ENCODE data around the gene SLIT1. TPM values are rescaled to one million over a fixed set of nuclear protein-coding genes. Genes with fewer than 3 reads are reported as not detected.

Gene SLIT1
- polyA plus RNA-seq, 3 donors from 2014 or later: 0.07 to 0.36 TPM; not detected in 1

GRCh38 chr10:97119058-97119745 is 66.6 kb downstream of the SLIT1 start:
- H3K4me3 Mint-ChIP-seq: no peak overlapping the region
- H3K9me3 Mint-ChIP-seq: no peaks in the 10 kb centered on the region
- no peaks in the 10 kb centered on the region for H3K4me1 Mint-ChIP-seq
- H3K27ac Mint-ChIP-seq: no peak overlapping the region
- DNase-seq: no peak
- H3K36me3 Mint-ChIP-seq: peaks cover 0 to 4% (median 0%) of the 10 kb centered on the region in 3 donors
- H3K27me3 Mint-ChIP-seq (ENCODE audit: low read depth in 3 of 3): peaks cover 0 to 6% (median 2%) of the 10 kb centered on the region in 3 donors

DNA sequence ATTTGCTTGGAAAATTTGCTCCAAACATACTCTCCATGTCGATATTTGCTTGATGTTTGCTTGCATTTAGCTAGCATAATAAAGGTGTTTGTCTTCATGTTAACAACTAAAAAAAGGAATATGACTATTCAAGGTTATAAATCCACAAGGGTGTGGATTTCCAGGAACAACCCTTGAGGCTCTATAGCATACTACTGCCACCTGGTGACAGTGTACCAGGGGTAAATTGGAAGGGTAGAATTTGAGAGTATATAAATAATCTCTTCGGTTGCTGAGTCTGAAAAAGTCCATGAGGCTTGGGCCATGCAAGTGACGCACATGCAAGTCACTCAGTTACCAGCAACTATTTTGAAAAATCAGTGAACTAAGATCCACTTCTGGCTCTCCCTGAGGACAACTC is 68.4 kb downstream of the SLIT1 start:
- Mint-ChIP-seq H3K9me3 (no peaks in the 10 kb centered on the region), H3K27me3 (ENCODE audit: low read depth in 3 of 3) (peaks cover 0 to 6% (median 2%) of the 10 kb centered on the region in 3 donors), H3K27ac (no peak overlapping the region), H3K4me1 (no peaks in the 10 kb centered on the region), H3K4me3 (no peak overlapping the region), H3K36me3 (peaks cover 0 to 4% (median 0%) of the 10 kb centered on the region in 3 donors)
- DNase-seq: peak; percentile 13 to 22 (median 14)

GRCh38 chr10:97116462-97117162 is 69.1 kb downstream of the SLIT1 start:
- Mint-ChIP-seq H3K27me3 (ENCODE audit: low read depth in 3 of 3) (peaks cover 0 to 5% (median 4%) of the 10 kb centered on the region in 3 donors), H3K9me3 (no peaks in the 10 kb centered on the region), H3K36me3 (peaks cover 0 to 4% (median 0%) of the 10 kb centered on the region in 3 donors), H3K27ac (no peak overlapping the region), H3K4me3 (no peak overlapping the region), H3K4me1 (no peaks in the 10 kb centered on the region)
- no peak for DNase-seq

DNA sequence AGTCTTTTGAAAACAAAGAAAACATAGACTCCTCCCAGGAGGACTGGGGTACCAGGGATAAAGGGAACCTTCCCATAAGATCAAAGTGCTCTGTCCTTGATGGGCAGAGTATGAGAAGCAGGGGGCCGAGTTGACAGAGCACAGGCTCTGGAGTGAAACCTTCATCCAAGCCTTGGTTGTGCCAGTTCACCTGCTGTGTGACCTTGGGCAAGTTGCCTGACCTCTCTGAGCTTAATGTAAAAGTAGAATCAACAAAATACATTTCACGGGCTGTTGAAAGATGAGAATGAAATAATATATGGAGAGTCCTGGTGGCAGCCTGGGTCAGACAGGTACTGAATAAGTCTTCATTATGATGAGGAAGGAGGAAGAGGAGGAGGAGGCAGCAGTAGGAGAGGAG is 69.9 kb downstream of the SLIT1 start:
- Mint-ChIP-seq H3K4me1 (no peaks in the 10 kb centered on the region), H3K9me3 (no peaks in the 10 kb centered on the region), H3K27me3 (ENCODE audit: low read depth in 3 of 3) (peaks cover 3 to 7% (median 3%) of the 10 kb centered on the region in 3 donors), H3K4me3 (no peak overlapping the region), H3K27ac (no peak overlapping the region), H3K36me3 (peaks cover 0 to 4% (median 0%) of the 10 kb centered on the region in 3 donors)
- DNase-seq: no peak

DNA sequence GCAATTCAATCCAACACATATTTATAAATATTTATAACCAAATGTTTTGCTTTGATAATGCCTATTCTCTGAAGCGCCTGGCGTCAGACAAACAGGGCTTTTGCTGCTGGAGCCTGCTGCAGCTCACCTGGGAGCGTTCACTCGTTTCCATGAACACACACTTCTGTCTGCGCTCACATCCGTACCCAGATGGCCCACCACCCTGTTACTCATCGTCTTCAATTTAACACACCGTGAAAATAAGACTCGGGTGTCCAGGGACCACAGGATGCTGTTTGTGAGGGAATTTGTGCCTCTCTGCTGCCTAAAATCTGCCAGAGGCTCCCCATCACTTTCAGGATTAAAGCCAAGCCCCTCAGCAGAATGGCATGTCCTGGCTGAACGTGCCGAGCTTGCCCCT is 74.1 kb downstream of the SLIT1 start:
- H3K27ac Mint-ChIP-seq: no peak overlapping the region
- H3K27me3 Mint-ChIP-seq (ENCODE audit: low read depth in 3 of 3): peaks cover 0 to 9% (median 5%) of the 10 kb centered on the region in 3 donors
- H3K36me3 Mint-ChIP-seq: peaks cover 0 to 4% (median 0%) of the 10 kb centered on the region in 3 donors
- no peak overlapping the region for H3K4me3 Mint-ChIP-seq
- no peaks in the 10 kb centered on the region for H3K9me3 Mint-ChIP-seq
- no peak for DNase-seq
- peaks cover 7 to 17% of the 10 kb centered on the region in 2 donors for H3K4me1 Mint-ChIP-seq

DNA sequence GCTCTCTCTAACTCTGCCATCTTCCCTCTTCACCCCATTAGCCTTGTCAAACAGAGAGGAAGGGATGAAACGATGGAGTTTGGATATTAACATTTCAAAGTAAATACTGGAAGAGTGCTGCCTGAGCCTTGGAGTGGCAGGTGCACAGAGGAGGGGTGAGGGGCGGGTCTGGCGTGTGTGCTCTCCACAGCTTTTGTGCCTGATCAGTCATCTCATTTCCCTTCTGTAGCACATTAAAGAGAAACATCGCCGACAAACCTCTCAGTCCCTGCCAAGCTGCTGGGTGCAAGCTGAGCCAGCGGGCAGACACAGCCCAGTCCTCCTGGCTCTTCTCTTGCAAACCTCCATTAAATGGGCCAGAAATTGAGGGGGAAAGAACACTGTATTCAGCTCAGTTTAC is 76.2 kb downstream of the SLIT1 start:
- Mint-ChIP-seq H3K27me3 (ENCODE audit: low read depth in 3 of 3) (peaks cover 3 to 13% (median 5%) of the 10 kb centered on the region in 3 donors), H3K36me3 (no peaks in the 10 kb centered on the region), H3K4me1 (peaks cover 7 to 22% of the 10 kb centered on the region in 2 donors), H3K9me3 (no peaks in the 10 kb centered on the region), H3K27ac (no peak overlapping the region), H3K4me3 (no peak overlapping the region)
- DNase-seq: no peak

DNA sequence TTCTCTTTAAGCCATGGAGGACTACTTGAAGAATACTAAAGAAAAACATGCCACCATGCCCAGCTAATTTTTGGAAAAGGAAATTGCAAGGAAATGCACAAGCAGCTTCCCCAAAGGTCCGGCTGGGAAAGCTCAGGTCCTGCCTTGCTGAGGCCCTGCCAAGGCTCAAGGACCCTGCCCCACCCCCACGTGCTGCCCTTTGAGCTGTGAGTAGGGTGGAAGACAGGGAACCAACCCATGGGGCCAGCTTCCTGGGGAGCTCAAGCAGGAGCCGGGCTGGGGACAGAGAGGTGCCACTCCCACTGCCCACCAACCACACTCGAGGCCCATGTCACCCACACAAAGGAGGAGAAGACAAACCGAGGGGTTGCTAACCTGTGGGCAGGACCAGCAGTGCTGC is 78.2 kb downstream of the SLIT1 start:
- no peak overlapping the region for H3K4me3 Mint-ChIP-seq
- no peaks in the 10 kb centered on the region for H3K36me3 Mint-ChIP-seq
- no peak for DNase-seq
- H3K9me3 Mint-ChIP-seq: no peaks in the 10 kb centered on the region
- peaks cover 3 to 13% (median 5%) of the 10 kb centered on the region in 3 donors for H3K27me3 Mint-ChIP-seq (ENCODE audit: low read depth in 3 of 3)
- H3K4me1 Mint-ChIP-seq: peaks cover 7 to 22% of the 10 kb centered on the region in 2 donors
- no peak overlapping the region for H3K27ac Mint-ChIP-seq

GRCh38 chr10:97106207-97106606 is 79.6 kb downstream of the SLIT1 start:
- Mint-ChIP-seq H3K27me3 (ENCODE audit: low read depth in 3 of 3) (peaks cover 2 to 13% (median 3%) of the 10 kb centered on the region in 3 donors), H3K27ac (no peak overlapping the region), H3K36me3 (no peaks in the 10 kb centered on the region)

DNA sequence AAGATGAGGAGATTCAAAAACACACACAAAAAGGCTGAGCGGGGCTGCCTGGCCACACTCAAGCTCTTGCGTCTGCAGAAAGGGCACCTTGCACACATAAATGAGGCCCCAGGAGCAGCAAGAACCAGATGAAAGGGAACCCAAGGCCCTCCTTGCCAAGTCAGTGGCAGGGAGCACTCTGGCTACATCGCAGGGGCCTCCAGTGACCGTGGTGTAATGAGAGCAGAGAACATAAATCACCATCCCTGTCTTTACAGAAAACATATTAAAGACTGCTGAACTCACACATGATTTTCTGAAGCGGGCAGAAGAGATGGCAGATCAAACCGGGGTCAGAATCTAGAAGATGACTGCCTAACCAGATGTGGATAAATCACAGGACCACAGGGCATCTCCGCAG is 80.5 kb downstream of the SLIT1 start:
- peaks cover 7 to 22% of the 10 kb centered on the region in 2 donors for H3K4me1 Mint-ChIP-seq
- no peaks in the 10 kb centered on the region for H3K9me3 Mint-ChIP-seq
- DNase-seq: no peak
- no peak overlapping the region for H3K4me3 Mint-ChIP-seq
- H3K27ac Mint-ChIP-seq: no peak overlapping the region
- H3K36me3 Mint-ChIP-seq: no peaks in the 10 kb centered on the region
- peaks cover 0 to 10% (median 5%) of the 10 kb centered on the region in 3 donors for H3K27me3 Mint-ChIP-seq (ENCODE audit: low read depth in 3 of 3)

More at GRCh38 chr10:97106207-97106606, 79.6 kb downstream of the SLIT1 start:
- DNase-seq: no peak
- Mint-ChIP-seq H3K9me3 (no peaks in the 10 kb centered on the region), H3K4me1 (peaks cover 7 to 22% of the 10 kb centered on the region in 2 donors), H3K4me3 (no peak overlapping the region)

GRCh38 chr10:97103316-97104080 is 82.3 kb downstream of the SLIT1 start:
- no peaks in the 10 kb centered on the region for H3K36me3 Mint-ChIP-seq
- no peak overlapping the region for H3K4me3 Mint-ChIP-seq
- H3K27ac Mint-ChIP-seq: peak overlapping the region in 1 of 6 donors; percentile 10
- no peaks in the 10 kb centered on the region for H3K9me3 Mint-ChIP-seq
- DNase-seq: no peak
- H3K4me1 Mint-ChIP-seq: peaks cover 9 to 24% of the 10 kb centered on the region in 2 donors
- H3K27me3 Mint-ChIP-seq (ENCODE audit: low read depth in 3 of 3): peaks cover 0 to 13% (median 7%) of the 10 kb centered on the region in 3 donors

GRCh38 chr10:97102441-97102840 is 83.3 kb downstream of the SLIT1 start:
- Mint-ChIP-seq H3K27me3 (ENCODE audit: low read depth in 3 of 3) (peaks cover 1 to 19% (median 10%) of the 10 kb centered on the region in 3 donors), H3K4me3 (no peak overlapping the region), H3K9me3 (no peaks in the 10 kb centered on the region), H3K27ac (no peak overlapping the region), H3K36me3 (no peaks in the 10 kb centered on the region), H3K4me1 (peaks cover 13 to 24% of the 10 kb centered on the region in 2 donors)
- DNase-seq: no peak

GRCh38 chr10:97101166-97101940 is 84.4 kb downstream of the SLIT1 start:
- peaks cover 3 to 24% (median 10%) of the 10 kb centered on the region in 3 donors for H3K27me3 Mint-ChIP-seq (ENCODE audit: low read depth in 3 of 3)
- H3K36me3 Mint-ChIP-seq: no peaks in the 10 kb centered on the region
- no peak overlapping the region for H3K27ac Mint-ChIP-seq
- no peak for DNase-seq
- no peaks in the 10 kb centered on the region for H3K9me3 Mint-ChIP-seq
- H3K4me1 Mint-ChIP-seq: peaks cover 21 to 26% of the 10 kb centered on the region in 2 donors
- H3K4me3 Mint-ChIP-seq: no peak overlapping the region

- no peak overlapping the region for H3K27ac Mint-ChIP-seq
- peaks cover 3 to 25% (median 6%) of the 10 kb centered on the region in 3 donors for H3K27me3 Mint-ChIP-seq (ENCODE audit: low read depth in 3 of 3)
- no peak for DNase-seq
- peaks cover 28 to 30% of the 10 kb centered on the region in 2 donors for H3K4me1 Mint-ChIP-seq
- no peaks in the 10 kb centered on the region for H3K36me3 Mint-ChIP-seq
- no peak overlapping the region for H3K4me3 Mint-ChIP-seq
- no peaks in the 10 kb centered on the region for H3K9me3 Mint-ChIP-seq
Measured at GRCh38 chr10:97100657-97101056, 85.1 kb downstream of the SLIT1 start.

Data from immature natural killer cell (primary cell).